ENCODE measurements around the gene PRKCZ. TPM values are rescaled to one million over a fixed set of nuclear protein-coding genes. Genes with fewer than 3 reads are reported as not detected.
A peak's percentile ranks its signal among the peaks of the same experiment; 100 is the strongest.

The PRKCZ gene
- total RNA-seq, 2 donors from 2014 or later: 34.5 to 46.7 TPM

- H3K36me3 ChIP-seq: no peaks in the 10 kb centered on the region
- H3K9me3 ChIP-seq: no peaks in the 10 kb centered on the region
- no peaks in the 10 kb centered on the region for H3K27me3 ChIP-seq (replicated peaks; ENCODE audit: insufficient read depth)
- H3K27ac ChIP-seq: peak overlapping the region; percentile 98
- TF ChIP-seq POLR2AphosphoS5 (IDR thresholded peaks at IDR 0.05) (peak; percentile 54), CTCF (IDR thresholded peaks at IDR 0.05) (peak in 2 of 4 experiments; percentile 27 to 41), POLR2A (IDR thresholded peaks at IDR 0.05) (peak; percentile 78)
- H3K4me1 ChIP-seq (replicated peaks): peaks cover 12% of the 10 kb centered on the region
- WGBS: under 1% methylated on average over 45 of the region's 129 CpGs
- intact Hi-C loops (cut with DNase I): no loop called here
- peak overlapping the region; percentile 76 to 81 for H3K4me3 ChIP-seq
- peak; percentile 95 for DNase-seq (ENCODE audit: low spot score)
Observed at GRCh38 chr1:2227346-2228156, 177.3 kb downstream of the PRKCZ start.

GRCh38 chr1:2228157-2228594 lies 178.0 kb downstream of the PRKCZ start, which contains the start of gene SKI:
SKI (plus strand) TSS chr1:2228319; CDS start chr1:2228767, 448 bp downstream.
- TF ChIP-seq CTCF (IDR thresholded peaks at IDR 0.05) (no peak), POLR2A (IDR thresholded peaks at IDR 0.05) (no peak), POLR2AphosphoS5 (IDR thresholded peaks at IDR 0.05) (no peak)
- peaks cover 17% of the 10 kb centered on the region for H3K4me1 ChIP-seq (replicated peaks)
- H3K27me3 ChIP-seq (replicated peaks; ENCODE audit: insufficient read depth): no peaks in the 10 kb centered on the region
- no peaks in the 10 kb centered on the region for H3K9me3 ChIP-seq
- WGBS: 0% methylated on average over 4 of the region's 100 CpGs
- H3K36me3 ChIP-seq: no peaks in the 10 kb centered on the region
- H3K27ac ChIP-seq: peak within 1 kb of the TSS; percentile 98
- peak within 1 kb of the TSS; percentile 76 to 81 for H3K4me3 ChIP-seq
- DNase-seq (ENCODE audit: low spot score): no peak
- intact Hi-C loops (cut with DNase I): no loop called here

- Histone ChIP-seq H3K27me3 (replicated peaks; ENCODE audit: insufficient read depth) (no peaks in the 10 kb centered on the region), H3K9me3 (no peaks in the 10 kb centered on the region), H3K4me3 (peak overlapping the region; percentile 53 to 68), H3K27ac (peak overlapping the region; percentile 93 to 95), H3K36me3 (no peaks in the 10 kb centered on the region), H3K4me1 (replicated peaks) (peaks cover 21% of the 10 kb centered on the region)
- intact Hi-C loops (cut with DNase I): no loop called here
- TF ChIP-seq POLR2A (IDR thresholded peaks at IDR 0.05) (no peak), POLR2AphosphoS5 (IDR thresholded peaks at IDR 0.05) (no peak), CTCF (IDR thresholded peaks at IDR 0.05) (no peak)
- DNase-seq (ENCODE audit: low spot score): no peak
- 0% methylated on average over 26 of the region's 50 CpGs for WGBS
Observed at GRCh38 chr1:2228694-2229036, 178.5 kb downstream of the PRKCZ start.

GRCh38 chr1:2229037-2229864 lies 179.0 kb downstream of the PRKCZ start:
- intact Hi-C loops (cut with DNase I): no loop called here
- peak overlapping the region; percentile 53 to 68 for H3K4me3 ChIP-seq
- H3K27me3 ChIP-seq (replicated peaks; ENCODE audit: insufficient read depth): no peaks in the 10 kb centered on the region
- WGBS: under 1% methylated on average over 45 of the region's 77 CpGs
- peak overlapping the region; percentile 93 to 95 for H3K27ac ChIP-seq
- peaks cover 27% of the 10 kb centered on the region for H3K4me1 ChIP-seq (replicated peaks)
- DNase-seq (ENCODE audit: low spot score): peak; percentile 69
- TF ChIP-seq POLR2AphosphoS5 (IDR thresholded peaks at IDR 0.05): peak; percentile 56
- TF ChIP-seq CTCF (IDR thresholded peaks at IDR 0.05): peak in 1 of 4 experiments; percentile 18
- TF ChIP-seq POLR2A (IDR thresholded peaks at IDR 0.05): no peak
- H3K9me3 ChIP-seq: no peaks in the 10 kb centered on the region
- H3K36me3 ChIP-seq: no peaks in the 10 kb centered on the region
